Endodermal cell (in vitro differentiated cells): ENCODE measurements around the gene FCRL4. TPM values are rescaled to one million over a fixed set of nuclear protein-coding genes. Genes with fewer than 3 reads are reported as not detected.

Experiments used
- DNase-seq: peaks from one replicate; pipeline ENCODE4 v3.0.0-alpha.2; 2017
- H3K27ac ChIP-seq: 2 replicates; pipeline ENCODE4 v1.5.1; 2013; ENCODE audit warnings: mild to moderate bottlenecking, low read depth, low read length, moderate library complexity
- H3K27me3 ChIP-seq: 2 replicates; pipeline ENCODE4 v1.6.1; 2013; ENCODE audit warnings: mild to moderate bottlenecking, low read length, moderate library complexity; ENCODE audit not compliant: insufficient read depth, control insufficient read depth, poor library complexity, severe bottlenecking
- H3K36me3 ChIP-seq: 2 replicates; pipeline ENCODE4 v1.7.0; 2013; ENCODE audit warnings: mild to moderate bottlenecking, low read length, moderate library complexity; ENCODE audit not compliant: control insufficient read depth, insufficient read depth
- H3K4me1 ChIP-seq: one replicate; pipeline ENCODE4 v1.7.0; 2013; ENCODE audit warnings: low read length; ENCODE audit not compliant: control insufficient read depth, insufficient read depth
- H3K4me3 ChIP-seq: 2 replicates; pipeline ENCODE4 v1.5.1; 2013; ENCODE audit warnings: mild to moderate bottlenecking, low read length, moderate library complexity
- H3K9ac ChIP-seq: 2 replicates; pipeline ENCODE4 v1.6.1; 2013; ENCODE audit warnings: mild to moderate bottlenecking, low read length, moderate library complexity; ENCODE audit not compliant: poor library complexity, severe bottlenecking; ENCODE audit errors: extremely low read depth
- H3K9me3 ChIP-seq: 2 replicates; pipeline ENCODE4 v1.6.1; 2013; ENCODE audit warnings: mild to moderate bottlenecking, low read length, moderate library complexity; ENCODE audit not compliant: control insufficient read depth
- H3K27ac Mint-ChIP-seq: 2 replicates; pipeline ENCODE4 v1.8.0; 2020; ENCODE audit warnings: mixed read lengths
- H3K27me3 Mint-ChIP-seq: 2 replicates; pipeline ENCODE4 v1.8.0; 2021; ENCODE audit warnings: mild to moderate bottlenecking, mixed read lengths; ENCODE audit not compliant: insufficient read depth
- H3K36me3 Mint-ChIP-seq: 2 replicates; pipeline ENCODE4 v1.8.0; 2020; ENCODE audit warnings: low read depth, mixed read lengths
- H3K4me1 Mint-ChIP-seq: 2 replicates; pipeline ENCODE4 v1.8.0; 2020; ENCODE audit warnings: mixed read lengths
- H3K4me3 Mint-ChIP-seq: 2 replicates; pipeline ENCODE4 v1.8.0; 2020; ENCODE audit warnings: mild to moderate bottlenecking, moderate library complexity, mixed read lengths
- H3K9me3 Mint-ChIP-seq: 2 replicates; pipeline ENCODE4 v1.8.0; 2020; ENCODE audit warnings: mild to moderate bottlenecking, mixed read lengths
- CTCF ChIP-seq: fragments of 200-600 bp; sonication (generic); conservative IDR thresholded peaks from 2 replicates; pipeline ENCODE4 v1.5.0; 2021; ENCODE audit warnings: antibody characterized with exemption, mild to moderate bottlenecking
- WGBS, 2 experiments: methylation state at CpG; one replicate each; pipeline versions ENCODE4 v1.1.5 to v1.1.7; 2013; ENCODE audit warnings: missing lambda C conversion rate in 2 of 2, mixed read lengths in 1 of 2; ENCODE audit not compliant: insufficient coverage in 1 of 2, insufficient read length in 1 of 2; 5-methylcytosine and 5-hydroxymethylcytosine counted together
- long read RNA-seq, 4 experiments: library from polyadenylated mRNA in 2 of 4; library from RNA in 1 of 4; library from capped mRNA in 1 of 4; stranded (forward) in 3 of 4; unstranded in 1 of 4; transcript quantifications; one replicate each; pipeline ENCODE4 v2.0.0, GENCODE V29; 2020 to 2021; ENCODE audit warnings: inconsistent platforms in 1 of 4
- polyA plus RNA-seq, 2 experiments: library from polyadenylated mRNA; stranded (reverse); fragments of 50-300 nt; gene quantifications; one replicate each; pipeline ENCODE4 v1.2.3, GENCODE V29; 2013
- total RNA-seq, 2 donors: library from RNA; stranded (reverse); fragmentation: NEBNext Ultra II Directional in 1 of 2; extraction: Animal tissue kit (Norgen Biotek cat#: 25700) in 1 of 2; gene quantifications; 2 replicates in 1 of 2; 3 replicates in 1 of 2; pipeline ENCODE4 v1.2.1, GENCODE V29; 2021

Gene FCRL4
- total RNA-seq, result not detected
- not detected for polyA plus RNA-seq (2013, experiment 1 of 2)
- polyA plus RNA-seq (2013, experiment 2 of 2), result not detected
- long read RNA-seq, experiment 1, result 0 reads
- long read RNA-seq, experiment 2, result 0 reads
- long read RNA-seq, experiment 3, result 0 reads
- long read RNA-seq, experiment 4, result 0 reads

- no peak within 1 kb of the TSS for H3K4me3 ChIP-seq
- H3K36me3 ChIP-seq, result no peaks in the 10 kb centered on the region
- H3K9me3 ChIP-seq, result no peaks in the 10 kb centered on the region
- no peak within 1 kb of the TSS for H3K27ac ChIP-seq
- Mint-ChIP-seq H3K36me3 (no peaks in the 10 kb centered on the region), H3K9me3 (no peaks in the 10 kb centered on the region), H3K27me3 (peaks cover 4% of the 10 kb centered on the region), H3K4me1 (no peaks in the 10 kb centered on the region), H3K4me3 (no peak within 1 kb of the TSS), H3K27ac (no peak within 1 kb of the TSS)
- no peaks in the 10 kb centered on the region for H3K4me1 ChIP-seq
- no peak within 1 kb of the TSS for H3K9ac ChIP-seq
- DNase-seq, result no peak
- H3K27me3 ChIP-seq, result peaks cover 19% of the 10 kb centered on the region
- WGBS, 2 experiments, result 87 to 100% methylated on average over 1 to 2 of the region's 2 CpGs
- TF ChIP-seq CTCF, result no peak
Observed at GRCh38 chr1:157597959-157598667, at the start of gene FCRL4. TSS of gene FCRL4 (minus strand) at chr1:157598085. CDS start at chr1:157597944, 141 bp downstream.

- H3K27ac ChIP-seq, result no peak overlapping the region
- peaks cover 5% of the 10 kb centered on the region for H3K27me3 ChIP-seq
- DNase-seq, result no peak
- no peaks in the 10 kb centered on the region for H3K4me1 ChIP-seq
- no peaks in the 10 kb centered on the region for H3K9me3 ChIP-seq
- Mint-ChIP-seq H3K27ac (no peak overlapping the region), H3K27me3 (peaks cover 2% of the 10 kb centered on the region), H3K36me3 (no peaks in the 10 kb centered on the region), H3K9me3 (no peaks in the 10 kb centered on the region), H3K4me1 (no peaks in the 10 kb centered on the region), H3K4me3 (no peak overlapping the region)
- H3K9ac ChIP-seq, result no peak overlapping the region
- TF ChIP-seq CTCF, result no peak
- no peak overlapping the region for H3K4me3 ChIP-seq
- no peaks in the 10 kb centered on the region for H3K36me3 ChIP-seq
Observed at GRCh38 chr1:157646144-157646543, 48.3 kb upstream of the FCRL4 start.

- TF ChIP-seq CTCF, result no peak
- Histone ChIP-seq H3K27ac (no peak overlapping the region), H3K9me3 (no peaks in the 10 kb centered on the region), H3K9ac (no peak overlapping the region), H3K4me3 (no peak overlapping the region), H3K36me3 (no peaks in the 10 kb centered on the region), H3K4me1 (no peaks in the 10 kb centered on the region), H3K27me3 (peaks cover 4% of the 10 kb centered on the region)
- no peak overlapping the region for H3K27ac Mint-ChIP-seq
- no peaks in the 10 kb centered on the region for H3K4me1 Mint-ChIP-seq
- 33 to 41% methylated on average over 2 of the region's 2 CpGs for WGBS, 2 experiments
- no peak overlapping the region for H3K4me3 Mint-ChIP-seq
- H3K36me3 Mint-ChIP-seq, result no peaks in the 10 kb centered on the region
- H3K9me3 Mint-ChIP-seq, result no peaks in the 10 kb centered on the region
- DNase-seq, result no peak
- peaks cover 2% of the 10 kb centered on the region for H3K27me3 Mint-ChIP-seq
Observed at GRCh38 chr1:157641177-157641576, 43.3 kb upstream of the FCRL4 start.
